Left hindlimb (tissue), 1 donor: ENCODE measurements around the gene MYO1C.
A peak's percentile ranks its signal among the peaks of the same experiment; 100 is the strongest.
"Not testable (repeated sequence)": the region's sequence is repeated elsewhere in the genome, so short reads cannot be mapped to it uniquely, and the experiment has no call there.

Experiments used
- DNase-seq: peaks from one replicate; pipeline ENCODE4 v3.0.0-alpha.2; 2018

Gene MYO1C, protein sequence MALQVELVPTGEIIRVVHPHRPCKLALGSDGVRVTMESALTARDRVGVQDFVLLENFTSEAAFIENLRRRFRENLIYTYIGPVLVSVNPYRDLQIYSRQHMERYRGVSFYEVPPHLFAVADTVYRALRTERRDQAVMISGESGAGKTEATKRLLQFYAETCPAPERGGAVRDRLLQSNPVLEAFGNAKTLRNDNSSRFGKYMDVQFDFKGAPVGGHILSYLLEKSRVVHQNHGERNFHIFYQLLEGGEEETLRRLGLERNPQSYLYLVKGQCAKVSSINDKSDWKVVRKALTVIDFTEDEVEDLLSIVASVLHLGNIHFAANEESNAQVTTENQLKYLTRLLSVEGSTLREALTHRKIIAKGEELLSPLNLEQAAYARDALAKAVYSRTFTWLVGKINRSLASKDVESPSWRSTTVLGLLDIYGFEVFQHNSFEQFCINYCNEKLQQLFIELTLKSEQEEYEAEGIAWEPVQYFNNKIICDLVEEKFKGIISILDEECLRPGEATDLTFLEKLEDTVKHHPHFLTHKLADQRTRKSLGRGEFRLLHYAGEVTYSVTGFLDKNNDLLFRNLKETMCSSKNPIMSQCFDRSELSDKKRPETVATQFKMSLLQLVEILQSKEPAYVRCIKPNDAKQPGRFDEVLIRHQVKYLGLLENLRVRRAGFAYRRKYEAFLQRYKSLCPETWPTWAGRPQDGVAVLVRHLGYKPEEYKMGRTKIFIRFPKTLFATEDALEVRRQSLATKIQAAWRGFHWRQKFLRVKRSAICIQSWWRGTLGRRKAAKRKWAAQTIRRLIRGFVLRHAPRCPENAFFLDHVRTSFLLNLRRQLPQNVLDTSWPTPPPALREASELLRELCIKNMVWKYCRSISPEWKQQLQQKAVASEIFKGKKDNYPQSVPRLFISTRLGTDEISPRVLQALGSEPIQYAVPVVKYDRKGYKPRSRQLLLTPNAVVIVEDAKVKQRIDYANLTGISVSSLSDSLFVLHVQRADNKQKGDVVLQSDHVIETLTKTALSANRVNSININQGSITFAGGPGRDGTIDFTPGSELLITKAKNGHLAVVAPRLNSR

DNA sequence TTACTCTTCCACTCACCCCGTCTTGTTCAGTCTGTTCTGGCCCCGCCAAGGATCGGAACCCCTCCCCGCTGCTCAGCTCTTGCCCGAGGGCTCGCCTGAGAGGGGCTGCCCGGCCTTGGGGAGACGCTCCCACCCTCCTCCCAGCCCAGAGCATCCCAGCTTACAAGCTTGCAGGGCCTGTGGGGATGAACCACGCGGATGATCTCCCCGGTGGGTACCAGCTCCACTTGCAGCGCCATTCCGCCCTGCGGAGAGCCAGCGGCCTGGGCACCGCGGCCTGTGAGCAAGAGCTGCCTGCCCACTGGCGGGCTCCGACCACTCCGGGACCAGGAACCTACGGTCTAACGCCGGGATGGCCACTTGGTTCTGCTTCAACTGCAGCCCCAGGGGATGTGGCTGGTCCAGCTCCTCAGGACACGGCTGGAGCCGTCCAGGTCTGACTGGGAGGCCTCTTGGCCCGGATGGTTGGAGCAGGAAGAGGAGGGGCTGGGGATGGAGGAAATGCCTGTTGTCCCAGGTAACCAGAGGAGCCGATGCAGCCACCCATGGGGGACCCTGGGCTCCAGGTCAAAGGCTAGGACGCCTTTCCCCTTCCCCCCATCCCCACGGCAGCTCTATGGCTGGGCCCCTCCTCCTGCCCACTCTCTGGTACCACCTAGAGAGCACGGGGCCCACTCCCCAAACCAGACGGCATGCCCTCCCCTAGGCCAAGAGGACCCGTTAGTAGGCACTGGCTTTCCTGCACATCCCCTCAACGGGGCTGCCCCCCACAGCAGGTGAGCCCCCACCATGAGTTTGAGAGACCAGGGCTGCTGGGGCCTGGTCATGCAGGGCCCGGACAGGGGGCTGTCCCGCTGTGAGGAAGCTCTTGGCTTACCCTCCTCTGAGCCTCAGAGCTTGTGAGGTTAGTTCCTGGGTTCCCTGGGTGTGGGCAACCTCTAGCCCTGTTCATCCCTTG lies at the start of gene MYO1C:
Gene MYO1C (minus strand): TSS at position 438 of the 958 bp plus-strand sequence. CDS start 199 bp downstream, at position 239.
- no peak for DNase-seq

DNA sequence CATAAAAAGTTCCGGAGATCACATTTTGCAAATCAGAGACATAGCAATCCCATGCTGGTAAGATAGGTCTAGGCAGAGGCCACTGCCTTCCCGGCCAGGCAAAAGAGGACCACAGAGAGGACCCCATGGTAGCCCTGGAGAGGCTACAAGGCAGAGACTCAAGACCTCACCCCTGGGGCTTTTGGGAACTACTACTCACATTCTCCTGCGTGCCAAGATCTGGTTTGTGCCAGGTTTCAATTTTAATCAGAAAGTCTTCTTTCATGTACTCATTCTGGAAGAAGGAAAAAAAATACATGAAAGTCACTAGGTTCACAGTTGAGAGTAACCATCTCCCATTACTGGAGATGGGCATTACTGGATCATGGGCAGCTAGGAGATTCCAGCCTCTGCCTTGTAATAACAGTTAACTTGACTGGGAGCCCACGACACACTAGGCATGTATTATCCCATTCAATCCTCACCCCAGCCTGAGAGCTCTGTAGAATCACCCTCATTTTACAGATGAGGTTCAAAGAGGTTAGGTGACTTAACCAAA lies 49.0 kb upstream of the MYO1C start:
- no peak for DNase-seq

DNA sequence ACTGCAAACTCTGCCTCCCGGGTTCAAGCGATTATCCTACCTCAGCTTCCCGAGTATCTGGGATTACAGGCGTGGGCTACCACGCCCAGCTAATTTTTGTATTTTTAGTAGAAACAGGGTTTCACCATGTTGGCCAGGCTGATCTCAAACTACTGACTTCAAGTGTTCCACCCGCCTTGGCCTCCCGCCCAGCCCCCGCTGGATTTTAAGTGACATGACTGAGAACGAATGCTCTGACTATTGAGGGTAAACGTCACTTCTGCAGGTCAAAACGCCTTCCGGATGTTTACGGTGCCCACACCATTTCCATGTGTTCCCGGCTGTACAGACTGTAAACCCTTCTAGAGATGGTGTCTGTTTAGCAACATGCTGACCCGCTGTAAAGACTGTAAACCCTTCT lies 47.3 kb upstream of the MYO1C start:
- DNase-seq: no peak

DNA sequence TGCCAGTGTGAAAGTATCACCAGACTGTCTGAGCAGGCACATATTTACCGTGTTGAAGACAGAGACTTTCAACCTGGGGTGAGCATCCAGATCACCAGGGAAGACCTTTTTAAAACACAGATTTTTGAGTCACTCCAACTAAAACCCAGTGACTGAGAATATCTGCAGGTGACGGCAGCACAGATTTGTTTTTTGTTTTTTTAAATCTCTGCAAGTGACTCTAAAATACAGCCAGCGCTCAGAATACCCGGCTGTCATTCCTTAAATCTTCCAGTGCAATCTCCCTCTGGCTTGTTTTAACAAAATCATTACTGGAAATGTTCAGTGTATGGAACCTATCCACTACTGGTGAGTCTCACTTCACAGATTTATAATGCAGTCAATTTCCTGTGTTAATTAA lies 43.3 kb upstream of the MYO1C start:
- no peak for DNase-seq

DNA sequence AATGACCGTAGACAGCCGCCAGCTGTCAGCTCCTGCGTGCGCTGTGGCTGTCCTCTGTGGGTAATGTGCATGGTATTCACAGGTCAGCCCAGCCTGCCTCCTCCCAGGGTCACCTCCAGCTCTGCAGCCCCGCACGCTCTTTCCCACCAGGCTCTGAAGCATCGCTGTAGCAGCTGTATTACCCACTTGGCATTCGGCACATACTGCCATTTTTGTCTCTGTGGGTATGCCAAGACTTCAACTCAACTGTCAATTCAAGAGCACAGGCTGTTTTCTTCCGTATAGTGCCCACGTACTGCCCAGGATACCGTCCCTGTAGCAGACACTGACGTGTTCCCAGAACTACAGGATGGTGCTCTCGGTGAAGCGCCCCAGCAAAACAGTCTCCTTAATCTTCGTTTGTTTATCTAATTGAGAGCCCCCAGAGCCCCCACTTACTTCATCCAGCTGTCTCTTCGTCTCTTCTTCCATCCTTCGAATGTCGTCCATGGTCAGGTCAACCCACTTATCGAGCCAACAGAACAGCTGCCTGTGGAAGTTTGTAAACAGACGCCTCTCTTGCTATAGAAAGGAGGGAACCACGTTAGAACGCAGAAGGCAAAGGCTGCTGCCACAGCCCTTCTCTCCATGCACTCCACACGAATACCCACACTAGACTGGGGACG lies 41.3 kb upstream of the MYO1C start:
- no peak for DNase-seq

DNA sequence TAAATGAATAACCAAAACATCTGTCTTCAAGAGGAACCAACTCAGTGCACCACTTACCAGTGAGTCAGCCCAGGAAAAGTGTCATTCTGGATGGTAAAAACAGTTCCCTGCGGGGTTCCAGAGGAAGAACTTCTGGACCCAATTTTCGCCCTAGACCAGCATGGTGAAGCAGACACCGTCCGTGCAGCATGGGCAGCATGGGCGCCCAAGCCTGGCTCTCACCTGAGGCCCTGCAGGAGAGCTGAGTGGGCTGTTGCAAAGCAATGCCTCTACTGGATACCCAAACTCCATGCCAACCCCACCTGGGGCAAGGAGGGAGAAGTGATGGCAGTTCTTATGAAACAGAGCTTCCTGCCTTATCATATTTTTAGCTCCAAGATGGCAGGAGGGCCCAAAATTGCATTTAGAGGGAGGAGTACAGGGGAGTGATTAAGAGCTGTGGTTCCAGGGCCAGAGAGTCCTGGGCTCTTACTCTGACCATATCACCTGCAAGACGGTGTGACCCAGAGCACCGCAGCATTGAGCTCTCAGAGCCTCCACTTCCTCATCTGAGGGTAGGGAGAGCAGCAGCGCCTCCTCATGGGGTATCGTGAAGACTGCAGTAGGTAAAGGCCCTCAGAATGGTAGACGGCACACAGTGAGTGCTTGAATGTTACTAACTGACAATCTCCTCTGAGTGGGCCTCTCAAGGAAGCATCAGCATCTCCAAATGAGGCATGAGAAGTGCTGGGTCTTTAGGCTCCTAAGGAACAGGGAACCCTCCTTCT lies 40.5 kb upstream of the MYO1C start:
- DNase-seq: no peak

DNA sequence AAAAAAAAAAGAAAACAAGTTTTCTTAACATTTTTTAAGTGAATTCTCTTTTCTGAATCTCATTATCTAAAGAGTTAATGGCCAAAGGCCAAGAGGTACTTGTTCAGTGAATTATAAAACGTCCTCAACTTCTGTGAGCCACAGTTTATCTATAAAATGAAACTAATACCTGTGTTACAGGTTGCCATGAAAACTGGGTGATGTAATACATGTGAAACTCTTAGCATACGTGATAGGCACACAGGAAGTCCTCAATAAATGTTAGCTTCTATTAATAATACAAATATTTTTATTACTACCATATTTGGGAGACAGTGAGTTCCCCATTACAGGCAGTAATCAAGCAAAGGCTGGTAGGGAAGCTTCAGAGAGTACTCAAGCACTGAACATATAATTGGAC lies 37.4 kb upstream of the MYO1C start:
- DNase-seq: no peak

DNA sequence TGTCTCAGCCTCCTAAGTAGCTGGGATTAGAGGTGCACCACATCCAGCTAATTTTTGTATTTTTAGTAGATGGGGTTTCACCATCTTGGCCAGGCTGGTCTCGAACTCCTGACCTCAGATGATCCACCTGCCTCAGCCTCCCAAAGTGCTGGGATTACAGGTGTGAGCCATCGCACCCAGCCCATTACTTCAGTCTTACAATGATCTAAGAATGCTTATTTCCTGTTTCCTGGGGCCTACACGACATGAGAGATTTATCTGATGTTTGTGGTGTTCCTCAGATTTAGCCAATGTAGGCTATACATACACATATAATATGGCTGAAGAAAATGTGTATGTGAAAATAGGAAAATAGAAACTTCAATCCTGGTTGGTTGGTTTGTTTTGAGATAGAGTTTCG lies 34.4 kb upstream of the MYO1C start:
- DNase-seq: not testable (repeated sequence)

DNA sequence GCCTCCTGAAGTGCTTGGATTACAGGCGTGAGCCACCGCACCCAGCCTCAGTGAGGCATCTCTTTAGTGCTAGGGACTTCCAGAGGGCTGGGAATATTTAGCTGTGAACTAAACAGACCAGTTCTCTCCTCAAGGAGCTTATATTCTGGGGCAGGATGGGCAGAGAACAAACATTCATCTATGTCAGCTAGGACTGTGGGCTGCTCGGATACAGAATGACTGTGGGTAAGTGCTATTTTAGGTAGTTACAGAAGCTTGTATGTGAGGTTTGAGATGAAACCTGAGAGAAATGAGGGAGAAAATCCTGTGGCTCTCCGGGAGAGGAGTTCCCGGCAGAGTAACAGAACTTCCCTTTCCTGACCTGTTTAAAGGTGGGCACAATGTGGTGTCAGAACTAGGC lies 30.1 kb upstream of the MYO1C start:
- no peak for DNase-seq

DNA sequence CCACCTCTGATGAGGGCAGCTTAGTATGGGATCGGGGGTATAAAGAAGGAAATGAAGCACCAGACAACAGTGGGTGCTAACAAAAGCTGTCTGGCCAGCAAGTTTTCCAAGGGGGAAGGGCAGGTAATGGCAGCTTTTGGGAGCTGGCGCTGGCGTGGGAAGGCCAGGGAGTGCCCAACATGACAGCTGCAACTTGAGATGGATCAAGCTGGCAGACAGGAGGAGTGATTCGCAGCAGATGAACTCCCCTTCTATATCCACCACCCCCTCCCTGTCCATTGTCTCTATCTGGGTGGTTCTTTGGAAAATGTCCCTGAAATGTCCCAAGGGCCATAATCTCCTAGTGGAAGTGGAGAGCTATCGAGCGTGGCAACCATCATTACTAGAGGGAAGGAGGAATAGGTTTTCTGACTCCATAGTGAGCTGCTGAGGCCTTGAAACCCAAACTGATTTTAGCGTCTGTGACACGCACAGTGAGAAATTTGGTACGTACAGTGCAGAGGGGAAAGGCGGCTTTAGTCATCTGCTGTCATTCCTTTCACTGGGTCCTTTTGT lies 28.7 kb upstream of the MYO1C start:
- no peak for DNase-seq

DNA sequence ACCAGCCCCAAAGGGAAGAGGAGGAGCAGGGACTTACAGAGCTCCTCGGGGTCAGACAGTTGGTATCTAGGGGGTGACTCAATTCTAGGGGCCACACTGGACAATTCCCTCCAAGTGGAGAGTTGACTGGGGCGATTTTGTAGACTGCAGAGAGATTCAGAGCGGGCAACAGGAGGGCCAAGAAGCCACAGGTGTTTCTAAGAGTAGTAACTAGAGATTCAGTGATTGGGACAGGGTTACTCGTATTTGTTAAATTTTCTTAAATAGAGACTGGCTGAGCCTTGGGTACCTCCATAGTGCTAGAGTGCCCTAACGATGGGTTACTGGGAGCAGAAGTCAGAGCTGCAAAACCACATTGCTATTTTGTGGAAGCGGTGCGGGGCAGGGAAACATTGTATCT lies 27.2 kb upstream of the MYO1C start:
- DNase-seq: no peak

DNA sequence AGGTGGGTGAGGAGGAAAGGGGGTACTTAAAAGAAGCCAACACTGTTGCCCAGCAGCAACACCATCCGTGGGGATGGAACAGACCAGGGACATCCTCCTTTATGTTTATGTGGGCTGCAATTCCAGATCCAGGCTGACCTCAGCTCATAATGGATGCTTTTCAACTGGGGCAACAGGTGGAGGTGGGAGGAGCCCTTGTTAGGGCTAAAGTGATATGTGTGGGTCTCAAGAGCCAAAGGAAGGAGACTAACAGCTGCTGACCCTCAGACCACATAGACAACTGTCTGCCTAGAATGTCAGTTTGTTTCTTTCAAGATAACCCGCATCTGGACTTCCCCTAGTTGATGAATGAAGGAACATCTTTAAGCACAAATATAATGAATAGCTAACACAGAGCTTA lies 25.9 kb upstream of the MYO1C start:
- no peak for DNase-seq

DNA sequence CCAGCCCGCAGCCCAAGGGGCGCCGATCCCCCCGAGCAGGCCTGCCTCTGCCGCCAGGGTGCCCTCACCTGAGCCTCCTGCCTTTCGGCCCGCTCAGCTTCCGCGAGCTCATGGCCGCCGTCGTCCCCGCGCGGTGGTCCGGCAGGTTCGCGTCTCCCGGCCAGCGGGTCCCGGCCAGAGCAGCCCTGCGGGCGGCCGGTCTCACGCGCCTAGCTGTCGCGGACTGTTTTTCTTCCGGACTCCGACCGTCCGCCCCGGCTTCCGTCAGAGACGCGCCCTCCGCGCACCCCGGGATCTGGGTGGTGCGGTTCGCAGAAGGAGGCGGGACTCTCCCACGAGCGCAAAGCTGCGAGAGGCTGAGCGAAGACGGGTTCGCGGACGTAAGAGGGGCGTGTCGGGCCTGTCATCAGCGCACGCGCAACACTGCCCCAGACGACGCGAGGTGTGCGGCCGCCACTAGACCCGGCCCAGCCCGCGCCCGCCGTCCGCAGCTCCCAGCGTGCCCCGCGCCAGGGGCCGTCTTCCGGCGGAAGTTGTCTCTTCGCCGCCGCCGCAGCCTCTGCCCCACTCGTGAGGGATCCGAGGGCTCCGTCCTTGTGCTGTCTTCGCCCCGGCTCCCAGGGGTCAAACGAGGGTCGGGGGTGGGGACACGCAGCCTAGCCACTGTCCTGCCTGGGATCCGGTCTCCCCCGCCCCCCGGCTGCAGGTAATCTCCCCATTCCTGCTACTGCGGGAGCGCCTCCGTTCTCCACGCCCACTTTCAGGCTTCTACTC lies 24.1 kb upstream of the MYO1C start, which contains the start of gene INPP5K:
Gene INPP5K (minus strand): TSS at position 225 of the 774 bp plus-strand sequence. CDS start 113 bp downstream, at position 112.
- DNase-seq: peak; percentile 98

DNA sequence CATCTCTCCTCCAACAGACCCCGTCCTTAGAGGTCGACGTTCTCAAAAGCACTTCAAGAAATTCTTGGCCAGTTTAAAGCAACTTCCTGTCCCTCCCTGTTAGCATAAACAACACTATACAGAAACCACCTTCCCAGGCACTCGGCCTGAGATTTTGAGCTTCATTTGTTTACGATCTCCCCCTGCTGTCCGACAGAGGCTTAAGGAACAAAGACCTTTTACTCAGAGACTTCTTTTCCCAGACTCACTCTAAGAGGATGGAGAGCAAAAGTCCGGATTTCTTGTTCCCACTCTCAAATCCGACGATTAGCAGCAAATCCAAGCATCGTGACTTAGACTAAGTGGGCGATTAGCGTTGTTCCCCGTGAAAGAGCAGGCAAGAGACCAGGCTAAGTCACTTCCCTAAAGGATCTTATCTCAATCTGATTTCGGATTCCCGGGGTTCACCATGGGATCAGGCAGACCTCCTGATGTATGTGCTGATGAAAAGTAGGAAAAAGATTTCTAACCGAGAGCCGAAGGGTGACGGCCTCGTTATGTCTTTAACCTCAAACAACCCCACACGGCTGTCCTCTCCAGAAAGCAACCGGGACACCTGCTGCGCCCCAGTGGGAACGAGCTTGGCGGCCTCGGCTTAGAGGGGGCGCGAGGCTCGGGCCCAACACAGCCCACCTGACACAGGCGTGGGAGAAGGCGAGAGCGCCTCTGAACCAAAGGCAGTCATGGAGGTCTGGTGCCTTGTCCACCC lies 23.3 kb upstream of the MYO1C start:
- DNase-seq: peak; percentile 78

DNA sequence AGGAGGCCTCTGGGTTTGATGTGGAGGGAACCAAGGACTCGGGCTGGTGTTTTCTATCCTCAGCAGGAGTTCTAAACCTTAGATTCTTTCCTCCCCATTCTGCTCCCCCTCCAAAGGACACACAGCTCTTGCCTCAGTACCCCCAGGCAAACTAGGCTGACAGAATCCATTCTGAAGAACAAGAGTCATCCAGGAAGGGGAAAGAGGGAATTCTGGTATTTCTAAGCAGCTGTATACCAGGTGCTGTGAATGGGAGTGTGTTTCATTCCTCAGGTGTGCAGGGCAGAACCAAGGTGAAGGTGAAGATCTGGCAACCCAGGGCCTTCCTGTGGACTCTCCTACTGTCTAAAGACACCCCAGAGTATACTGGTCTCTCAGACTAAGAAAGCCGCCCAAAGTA lies 19.9 kb upstream of the MYO1C start:
- no peak for DNase-seq

DNA sequence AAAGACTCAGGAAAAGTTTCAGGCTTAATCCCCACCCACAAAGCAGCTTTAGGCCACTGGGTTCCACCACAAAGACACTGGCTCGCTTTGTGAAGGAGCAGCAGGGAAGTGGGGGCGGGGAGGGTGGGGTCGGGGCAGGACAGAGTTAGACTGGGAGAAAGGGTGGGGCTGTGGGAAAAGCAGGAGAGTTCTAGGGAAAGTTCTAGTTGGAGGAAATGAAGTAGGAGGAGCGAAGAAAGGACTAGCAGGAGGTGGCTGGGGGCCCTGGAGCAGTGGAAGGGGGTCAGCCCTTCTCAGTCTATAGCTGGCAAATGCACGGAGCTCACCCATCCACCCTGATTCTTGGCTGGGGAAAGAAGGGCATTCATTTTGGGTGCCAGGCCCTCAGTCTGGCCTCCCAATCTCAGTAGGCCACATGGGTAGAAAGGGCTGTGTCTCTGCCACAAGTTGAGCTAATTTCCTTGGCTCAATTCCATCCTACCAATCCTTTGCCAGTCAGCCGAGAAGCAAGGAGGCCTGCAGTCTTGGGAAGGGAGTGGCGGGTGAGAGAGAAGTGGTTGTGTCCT lies 19.4 kb upstream of the MYO1C start:
- DNase-seq: peak; percentile 78

DNA sequence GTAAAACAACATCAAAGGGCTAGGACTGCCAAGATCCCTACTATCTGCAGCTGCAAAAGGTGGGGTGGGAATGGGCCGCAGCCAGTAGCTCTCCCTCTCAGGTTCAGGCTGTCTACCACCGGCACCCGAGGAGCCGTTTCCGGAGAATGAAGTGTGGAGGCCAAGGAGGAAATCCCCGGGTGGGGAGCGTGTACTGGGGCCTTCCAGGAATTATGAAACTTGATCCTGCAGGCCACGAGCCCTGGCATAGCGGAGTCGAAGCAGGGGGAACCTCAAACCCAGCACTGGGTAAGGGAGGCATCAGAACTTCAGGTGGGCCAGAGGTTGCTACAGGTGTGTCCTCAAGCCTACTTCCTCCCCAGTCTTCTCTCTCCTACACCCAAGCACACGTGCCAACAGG lies 18.8 kb upstream of the MYO1C start:
- DNase-seq: peak; percentile 62

DNA sequence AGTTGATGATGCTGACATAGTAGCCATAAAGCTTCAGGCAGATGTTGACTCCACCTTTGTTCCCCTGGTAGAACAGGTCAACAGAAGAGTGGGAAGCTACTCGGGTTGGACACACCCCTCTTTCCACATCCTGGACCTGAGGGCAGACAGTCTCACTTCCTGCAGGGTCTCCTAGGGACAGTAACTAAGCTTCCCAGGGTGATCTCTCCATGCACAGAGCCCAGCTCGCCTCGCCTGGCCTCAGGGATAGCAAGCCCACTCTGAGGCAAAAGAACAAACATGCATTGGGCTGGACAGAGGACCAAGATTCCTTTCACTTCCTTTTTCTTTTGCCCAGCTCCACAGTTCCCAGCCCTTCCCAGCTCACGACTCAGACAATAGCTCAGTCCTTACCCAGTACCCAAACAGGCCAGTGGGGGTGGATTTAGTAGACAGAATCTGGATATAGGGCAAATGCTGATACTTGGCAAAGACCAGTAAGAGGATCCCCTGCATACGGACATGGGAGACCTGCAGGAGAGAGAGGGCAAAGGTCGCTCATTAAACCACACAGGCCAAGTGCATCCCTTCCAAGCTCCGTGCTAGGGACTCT lies 16.9 kb upstream of the MYO1C start:
- no peak for DNase-seq
